ENCODE measurements around the gene AIG1.

- no peak for TF ChIP-seq EZH2 (IDR thresholded peaks at IDR 0.05)
- TF ChIP-seq RAD21 (IDR thresholded peaks at IDR 0.05; ENCODE audit: low read depth): no peak
- TF ChIP-seq POLR2AphosphoS5 (IDR thresholded peaks at IDR 0.05; ENCODE audit: low read depth, low read length): no peak
- no peak for TF ChIP-seq CTCF (IDR thresholded peaks at IDR 0.05 in 2 of 3, conservative IDR thresholded peaks at IDR 0.05 in 1 of 3; ENCODE audit: borderline replicate concordance in 1 of 3, insufficient read depth in 1 of 3, low read depth in 2 of 3, low read length in 2 of 3)
- TF ChIP-seq CEBPB (IDR thresholded peaks at IDR 0.05; ENCODE audit: low read depth): no peak
- no peak for TF ChIP-seq REST (IDR thresholded peaks at IDR 0.05; ENCODE audit: low read depth)
- TF ChIP-seq MAX (IDR thresholded peaks at IDR 0.05): no peak
- no peak for TF ChIP-seq POLR2A (IDR thresholded peaks at IDR 0.05; ENCODE audit: borderline replicate concordance, extremely low read depth, insufficient read depth, insufficient read length)
- TF ChIP-seq SP1 (IDR thresholded peaks at IDR 0.05; ENCODE audit: low read depth): no peak
- no peak for TF ChIP-seq TCF7L2 (IDR thresholded peaks at IDR 0.05; ENCODE audit: borderline replicate concordance, extremely low read depth, insufficient read depth, insufficient read length)
- no peak for TF ChIP-seq SRF (IDR thresholded peaks at IDR 0.05; ENCODE audit: low read depth)
- no peak for TF ChIP-seq ZFX (IDR thresholded peaks at IDR 0.05)
- no peak for TF ChIP-seq ATF3 (IDR thresholded peaks at IDR 0.05)
Measured at GRCh38 chr6:143215771-143216170, 155.1 kb downstream of the AIG1 start.
